Measurements from ENCODE around the gene CMTM2. TPM values are rescaled to one million over a fixed set of nuclear protein-coding genes. Genes with fewer than 3 reads are reported as not detected.

CMTM2 gene
- total RNA-seq, 2 experiments from 2014 or later = 0.29 TPM; not detected in 1

DNA sequence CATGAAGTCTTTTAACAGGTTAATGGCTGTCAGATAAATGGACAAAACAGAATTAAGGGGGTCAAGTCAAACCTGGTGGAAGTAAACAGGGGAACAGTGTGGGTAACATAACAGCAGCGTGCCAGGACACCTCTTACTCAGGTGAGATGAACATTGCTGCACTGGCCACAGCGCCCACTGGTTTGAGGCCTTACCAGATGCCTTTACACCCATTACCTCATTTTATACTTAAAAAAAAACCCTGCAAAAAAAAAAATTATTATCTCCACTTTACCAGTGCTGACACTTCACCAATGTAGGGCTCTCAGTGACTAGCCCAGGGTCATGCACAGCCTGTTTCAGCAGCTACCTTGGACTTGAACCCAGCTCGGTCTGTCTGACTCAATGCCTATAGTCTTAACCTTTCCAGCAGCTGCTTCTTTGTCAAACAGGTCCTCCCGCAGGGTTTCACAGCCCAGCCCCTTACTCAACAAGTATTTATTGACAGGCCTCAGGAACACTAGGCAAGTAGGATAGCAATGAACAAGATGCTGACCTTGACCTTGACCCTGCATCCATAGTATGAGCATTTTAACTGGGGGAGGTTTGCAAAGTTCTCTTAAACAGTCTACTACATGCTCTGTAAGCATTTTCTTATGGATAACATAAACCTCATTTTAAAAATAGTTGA is 55.4 kb downstream of the CMTM2 start:
- DNase-seq (no peak), ATAC-seq (no peak)
- peaks cover 2% of the 10 kb centered on the region for H3K27me3 Mint-ChIP-seq
- POLR2A ChIA-PET = no interaction called here
- no peaks in the 10 kb centered on the region for H3K36me3 Mint-ChIP-seq (ENCODE audit: low read depth)
- no peaks in the 10 kb centered on the region for H3K9me3 Mint-ChIP-seq
- intact Hi-C loops (cut with micrococcal nuclease) = no loop called here
- TF ChIP-seq CTCF (IDR thresholded peaks at IDR 0.05) = no peak
- CTCF ChIA-PET = interaction anchor here (1.1 to 8.2 kb wide), 3 partner anchors 8 to 291 kb away, joined by 3 to 48 read pairs (median 4); no protein-coding TSS in a partner anchor
- H3K4me1 Mint-ChIP-seq (ENCODE audit: low read depth) = no peaks in the 10 kb centered on the region
- H3K27ac Mint-ChIP-seq = no peak overlapping the region
- no peak overlapping the region for H3K4me3 Mint-ChIP-seq

GRCh38 chr16:66635406-66635805 is 56.1 kb downstream of the CMTM2 start:
- TF ChIP-seq CTCF (IDR thresholded peaks at IDR 0.05) = no peak
- DNase-seq (no peak), ATAC-seq (no peak)
- Mint-ChIP-seq H3K27me3 (peaks cover 2% of the 10 kb centered on the region), H3K4me3 (no peak overlapping the region), H3K4me1 (ENCODE audit: low read depth) (no peaks in the 10 kb centered on the region), H3K36me3 (ENCODE audit: low read depth) (no peaks in the 10 kb centered on the region), H3K27ac (no peak overlapping the region), H3K9me3 (no peaks in the 10 kb centered on the region)
- intact Hi-C loops (cut with micrococcal nuclease) = no loop called here
- ChIA-PET POLR2A (no interaction called here), CTCF (interaction anchor here (0.6 to 8.2 kb wide), 2 partner anchors 9 to 16 kb away, joined by 3 to 48 read pairs; no protein-coding TSS in a partner anchor)

GRCh38 chr16:66636199-66636598 is 56.9 kb downstream of the CMTM2 start:
- no peak for TF ChIP-seq CTCF (IDR thresholded peaks at IDR 0.05)
- Mint-ChIP-seq H3K27ac (no peak overlapping the region), H3K4me1 (ENCODE audit: low read depth) (no peaks in the 10 kb centered on the region), H3K9me3 (no peaks in the 10 kb centered on the region), H3K4me3 (no peak overlapping the region), H3K36me3 (ENCODE audit: low read depth) (no peaks in the 10 kb centered on the region), H3K27me3 (peaks cover 2% of the 10 kb centered on the region)
- DNase-seq (no peak), ATAC-seq (no peak)
- ChIA-PET CTCF (interaction anchor here (8.2 kb wide), 1 partner anchor 15 kb away, joined by 48 read pairs; no protein-coding TSS in a partner anchor), POLR2A (no interaction called here)
- intact Hi-C loops (cut with micrococcal nuclease) = no loop called here

DNA sequence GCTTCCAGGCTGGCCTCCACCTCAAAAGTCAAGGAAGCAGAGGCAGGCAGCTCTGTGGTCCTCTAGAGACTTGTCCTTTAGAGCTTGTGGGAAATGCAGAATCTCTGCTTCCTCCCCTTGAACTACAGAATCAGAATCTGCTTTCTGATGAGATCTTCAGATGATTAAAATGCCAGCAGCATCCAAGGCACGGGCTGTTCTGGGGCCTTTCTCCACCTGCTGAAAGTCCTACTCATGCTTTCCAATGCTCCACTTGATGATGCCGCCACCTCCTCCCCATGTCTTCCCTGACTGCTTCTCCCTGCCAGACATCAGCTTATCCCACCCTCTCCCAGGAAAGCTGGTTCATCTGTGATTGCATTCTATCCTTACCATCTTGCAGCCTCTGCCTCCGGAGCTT is 58.5 kb downstream of the CMTM2 start:
- Mint-ChIP-seq H3K9me3 (no peaks in the 10 kb centered on the region), H3K36me3 (ENCODE audit: low read depth) (no peaks in the 10 kb centered on the region), H3K27ac (no peak overlapping the region), H3K4me1 (ENCODE audit: low read depth) (no peaks in the 10 kb centered on the region), H3K4me3 (no peak overlapping the region), H3K27me3 (peaks cover 2% of the 10 kb centered on the region)
- DNase-seq (no peak), ATAC-seq (no peak)
- POLR2A ChIA-PET = interaction anchor here (0.5 kb wide), 1 partner anchor 133 kb away, joined by 3 read pairs; no protein-coding TSS in a partner anchor
- TF ChIP-seq CTCF (IDR thresholded peaks at IDR 0.05) = no peak
- intact Hi-C loops (cut with micrococcal nuclease) = no loop called here
- CTCF ChIA-PET = interaction anchor here (8.2 kb wide), 1 partner anchor 13 kb away, joined by 48 read pairs; no protein-coding TSS in a partner anchor

Other genes starting within 250 kb of the CMTM2 start
- gene CDH5, start 212.8 kb upstream of the CMTM2 start, total RNA-seq = not detected
- gene BEAN1, start 152.2 kb upstream of the CMTM2 start, total RNA-seq = not detected
- gene TK2, start 29.3 kb upstream of the CMTM2 start, total RNA-seq = 1 to 10 TPM; 3.2 to 4.4 TPM
- gene CKLF, start 26.9 kb upstream of the CMTM2 start, total RNA-seq = 10 to 100 TPM; 99.0 to 99.7 TPM
- 1 to 10 TPM; 5.4 to 6.2 TPM for gene CMTM1, start 13.0 kb upstream of the CMTM2 start, total RNA-seq
- gene CMTM3, start 25.2 kb downstream of the CMTM2 start, total RNA-seq = 10 to 100 TPM; 48.0 to 49.4 TPM
- gene CMTM4, start 117.3 kb downstream of the CMTM2 start, total RNA-seq = 1 to 10 TPM; 3.2 to 3.5 TPM
- 10 to 100 TPM; 35.0 to 39.5 TPM for gene DYNC1LI2, start 172.1 kb downstream of the CMTM2 start, total RNA-seq
- under 1 TPM in 1 of 2 experiments, not detected in 1; 0.14 TPM for gene TERB1, start 222.1 kb downstream of the CMTM2 start, total RNA-seq